Activated T-cell treated with anti-CD3 and anti-CD28 coated beads, Interleukin-2, amount 50 U/mL, for 4 hours (primary cell): ENCODE measurements around the gene FAU. TPM values are rescaled to one million over a fixed set of nuclear protein-coding genes. Genes with fewer than 3 reads are reported as not detected.
A peak's percentile ranks its signal among the peaks of the same experiment; 100 is the strongest.

Source experiments
- ATAC-seq, 2 donors: fragments of 200-7000 bp; cut with Tn5 transposase; one replicate each; pipeline ENCODE4 v1.10.0; 2021
- DNase-seq: peaks from one replicate; pipeline ENCODE4 v3.0.0-alpha.2; 2020
- H3K27me3 Mint-ChIP-seq: one replicate; pipeline ENCODE4 v1.8.0; 2021; ENCODE audit warnings: low read depth, mixed read lengths
- H3K36me3 Mint-ChIP-seq: one replicate; pipeline ENCODE4 v1.8.0; 2022; ENCODE audit warnings: mixed read lengths; ENCODE audit not compliant: insufficient read depth
- H3K4me1 Mint-ChIP-seq: one replicate; pipeline ENCODE4 v1.8.0; 2021; ENCODE audit warnings: low read depth, mixed read lengths
- H3K4me3 Mint-ChIP-seq: one replicate; pipeline ENCODE4 v1.8.0; 2021; ENCODE audit warnings: mild to moderate bottlenecking, moderate library complexity, mixed read lengths
- H3K9me3 Mint-ChIP-seq: one replicate; pipeline ENCODE4 v1.8.0; 2021; ENCODE audit warnings: mixed read lengths
- total RNA-seq, 3 donors: library from RNA; stranded (reverse); gene quantifications; one replicate each; pipeline ENCODE4 v1.2.1, GENCODE V29; 2021

The FAU gene
- total RNA-seq, 3 donors from 2014 or later = 1,673 to 1,831 (median 1,724) TPM

- Mint-ChIP-seq H3K9me3 (no peaks in the 10 kb centered on the region), H3K4me1 (peaks cover 41% of the 10 kb centered on the region), H3K36me3 (peaks cover 13% of the 10 kb centered on the region), H3K4me3 (no peak overlapping the region), H3K27me3 (no peaks in the 10 kb centered on the region)
- DNase-seq (peak; percentile 98), ATAC-seq (peak; percentile 47 to 59)
These were observed 11.5 kb downstream of the FAU start for GRCh38 chr11:65110354-65110861.

- no peak for DNase-seq
- no peak for ATAC-seq
- Mint-ChIP-seq H3K27me3 (no peaks in the 10 kb centered on the region), H3K36me3 (peaks cover 17% of the 10 kb centered on the region), H3K9me3 (no peaks in the 10 kb centered on the region), H3K4me1 (peaks cover 41% of the 10 kb centered on the region), H3K4me3 (no peak overlapping the region)
These were observed 12.4 kb downstream of the FAU start for GRCh38 chr11:65109231-65110198.

GRCh38 chr11:65108469-65109123 lies 13.3 kb downstream of the FAU start:
- Mint-ChIP-seq H3K27me3 (no peaks in the 10 kb centered on the region), H3K4me1 (peaks cover 34% of the 10 kb centered on the region), H3K9me3 (no peaks in the 10 kb centered on the region), H3K4me3 (no peak overlapping the region), H3K36me3 (peaks cover 17% of the 10 kb centered on the region)
- ATAC-seq = no peak
- DNase-seq = no peak

- Mint-ChIP-seq H3K4me3 (no peak overlapping the region), H3K4me1 (peaks cover 30% of the 10 kb centered on the region), H3K9me3 (no peaks in the 10 kb centered on the region), H3K36me3 (peaks cover 17% of the 10 kb centered on the region), H3K27me3 (no peaks in the 10 kb centered on the region)
- ATAC-seq (no peak), DNase-seq (no peak)
These were observed 14.0 kb downstream of the FAU start for GRCh38 chr11:65107751-65108468.

GRCh38 chr11:65107078-65107477 lies 14.9 kb downstream of the FAU start:
- H3K4me1 Mint-ChIP-seq = peaks cover 29% of the 10 kb centered on the region
- no peak overlapping the region for H3K4me3 Mint-ChIP-seq
- H3K36me3 Mint-ChIP-seq = peaks cover 17% of the 10 kb centered on the region
- H3K9me3 Mint-ChIP-seq = no peaks in the 10 kb centered on the region
- no peak for ATAC-seq
- no peak for DNase-seq
- H3K27me3 Mint-ChIP-seq = no peaks in the 10 kb centered on the region

- Mint-ChIP-seq H3K4me1 (peaks cover 8% of the 10 kb centered on the region), H3K36me3 (peaks cover 16% of the 10 kb centered on the region), H3K27me3 (no peaks in the 10 kb centered on the region), H3K4me3 (no peak overlapping the region), H3K9me3 (no peaks in the 10 kb centered on the region)
- DNase-seq = no peak
- no peak for ATAC-seq
These were observed 17.3 kb downstream of the FAU start for GRCh38 chr11:65104628-65105027.

- Mint-ChIP-seq H3K27me3 (no peaks in the 10 kb centered on the region), H3K4me3 (no peak overlapping the region), H3K36me3 (peaks cover 20% of the 10 kb centered on the region), H3K9me3 (no peaks in the 10 kb centered on the region), H3K4me1 (peaks cover 10% of the 10 kb centered on the region)
- DNase-seq = no peak
- no peak for ATAC-seq
These were observed 18.5 kb downstream of the FAU start for GRCh38 chr11:65103476-65103875.

GRCh38 chr11:65102142-65103095 lies 19.5 kb downstream of the FAU start:
- ATAC-seq (no peak), DNase-seq (no peak)
- Mint-ChIP-seq H3K27me3 (no peaks in the 10 kb centered on the region), H3K4me1 (peaks cover 15% of the 10 kb centered on the region), H3K36me3 (peaks cover 21% of the 10 kb centered on the region), H3K4me3 (no peak overlapping the region), H3K9me3 (no peaks in the 10 kb centered on the region)

- no peak overlapping the region for H3K4me3 Mint-ChIP-seq
- no peaks in the 10 kb centered on the region for H3K9me3 Mint-ChIP-seq
- peaks cover 15% of the 10 kb centered on the region for H3K4me1 Mint-ChIP-seq
- no peak for ATAC-seq
- no peaks in the 10 kb centered on the region for H3K27me3 Mint-ChIP-seq
- H3K36me3 Mint-ChIP-seq = peaks cover 14% of the 10 kb centered on the region
- no peak for DNase-seq
These were observed 21.1 kb downstream of the FAU start for GRCh38 chr11:65100674-65101350.

GRCh38 chr11:65096926-65097325 lies 25.0 kb downstream of the FAU start:
- Mint-ChIP-seq H3K27me3 (no peaks in the 10 kb centered on the region), H3K4me1 (peaks cover 15% of the 10 kb centered on the region)
- no peak for ATAC-seq

GRCh38 chr11:65095974-65096806 lies 25.7 kb downstream of the FAU start, which contains the start of gene VPS51:
TSS of gene VPS51 (plus strand) at chr11:65096214. CDS start at chr11:65096251, 37 bp downstream.
- peak; percentile 80 for DNase-seq
- Mint-ChIP-seq H3K4me3 (peak within 1 kb of the TSS; percentile 92), H3K9me3 (no peaks in the 10 kb centered on the region), H3K4me1 (peaks cover 15% of the 10 kb centered on the region), H3K36me3 (peaks cover 7% of the 10 kb centered on the region), H3K27me3 (no peaks in the 10 kb centered on the region)
- peak; percentile 93 to 95 for ATAC-seq

More at GRCh38 chr11:65096926-65097325, 25.0 kb downstream of the FAU start:
- Mint-ChIP-seq H3K9me3 (no peaks in the 10 kb centered on the region), H3K4me3 (peak overlapping the region; percentile 92), H3K36me3 (peaks cover 7% of the 10 kb centered on the region)
- no peak for DNase-seq

GRCh38 chr11:65095427-65095826 lies 26.5 kb downstream of the FAU start:
- DNase-seq = no peak
- Mint-ChIP-seq H3K36me3 (peaks cover 5% of the 10 kb centered on the region), H3K27me3 (no peaks in the 10 kb centered on the region), H3K4me1 (peaks cover 15% of the 10 kb centered on the region), H3K4me3 (peak overlapping the region; percentile 92), H3K9me3 (no peaks in the 10 kb centered on the region)
- ATAC-seq = no peak
